ENCODE results near the gene RAB44. TPM values are rescaled to one million over a fixed set of nuclear protein-coding genes. Genes with fewer than 3 reads are reported as not detected.

Gene RAB44
- total RNA-seq, 1 experiment from 2014 or later: not detected

DNA sequence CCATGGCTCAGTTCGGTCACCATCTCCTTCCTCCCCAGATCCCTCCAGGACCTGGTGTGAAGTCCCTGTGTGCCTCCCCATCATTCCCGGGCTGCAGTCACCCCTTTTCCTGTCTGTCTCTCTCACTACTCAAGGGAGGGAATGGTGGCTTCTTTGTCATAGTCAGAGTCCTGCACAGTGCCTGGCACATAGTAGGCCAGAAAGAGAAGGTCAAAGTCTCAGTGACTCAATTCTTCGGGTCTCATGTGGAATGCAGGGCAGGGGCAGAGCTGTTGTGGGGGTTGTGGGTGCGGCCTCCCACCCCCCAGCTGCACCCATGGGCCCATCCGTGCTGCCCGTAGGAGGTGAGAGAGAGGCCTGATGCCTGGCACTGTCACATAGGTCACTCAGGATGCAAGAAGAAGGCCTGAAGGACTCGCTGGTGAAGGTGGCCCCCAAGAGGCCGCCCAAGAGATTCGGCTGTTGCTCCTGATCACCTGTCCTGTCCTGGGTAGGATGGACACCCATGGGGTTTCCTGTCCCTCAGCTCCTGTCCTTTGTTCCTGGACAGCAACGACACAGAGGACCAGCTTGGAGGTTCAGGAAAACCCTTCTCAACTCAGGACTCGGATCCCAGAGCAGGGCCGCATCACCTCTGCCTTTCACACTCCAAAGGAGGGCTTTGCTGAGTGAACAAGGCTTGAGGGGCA is 34.1 kb downstream of the RAB44 start:
- BruUV-seq (replicated peaks): no TSS peak
- intact Hi-C loops (cut with micrococcal nuclease; ENCODE audit: unreplicated experiment): no loop called here
- ChIA-PET CTCF (no interaction called here), POLR2A (no interaction called here)
- no peaks in the 10 kb centered on the region for H3K9me3 Mint-ChIP-seq (ENCODE audit: unreplicated experiment)
- H3K27ac Mint-ChIP-seq (ENCODE audit: unreplicated experiment): no peak overlapping the region
- DNase-seq: no peak
- no peaks in the 10 kb centered on the region for H3K4me1 ChIP-seq
- H3K27me3 Mint-ChIP-seq (ENCODE audit: insufficient read depth, unreplicated experiment): no peaks in the 10 kb centered on the region
- no peaks in the 10 kb centered on the region for H3K9me3 ChIP-seq
- H3K4me1 Mint-ChIP-seq (ENCODE audit: low read depth, unreplicated experiment): peaks cover 7% of the 10 kb centered on the region
- TF ChIP-seq, protein P1, sequence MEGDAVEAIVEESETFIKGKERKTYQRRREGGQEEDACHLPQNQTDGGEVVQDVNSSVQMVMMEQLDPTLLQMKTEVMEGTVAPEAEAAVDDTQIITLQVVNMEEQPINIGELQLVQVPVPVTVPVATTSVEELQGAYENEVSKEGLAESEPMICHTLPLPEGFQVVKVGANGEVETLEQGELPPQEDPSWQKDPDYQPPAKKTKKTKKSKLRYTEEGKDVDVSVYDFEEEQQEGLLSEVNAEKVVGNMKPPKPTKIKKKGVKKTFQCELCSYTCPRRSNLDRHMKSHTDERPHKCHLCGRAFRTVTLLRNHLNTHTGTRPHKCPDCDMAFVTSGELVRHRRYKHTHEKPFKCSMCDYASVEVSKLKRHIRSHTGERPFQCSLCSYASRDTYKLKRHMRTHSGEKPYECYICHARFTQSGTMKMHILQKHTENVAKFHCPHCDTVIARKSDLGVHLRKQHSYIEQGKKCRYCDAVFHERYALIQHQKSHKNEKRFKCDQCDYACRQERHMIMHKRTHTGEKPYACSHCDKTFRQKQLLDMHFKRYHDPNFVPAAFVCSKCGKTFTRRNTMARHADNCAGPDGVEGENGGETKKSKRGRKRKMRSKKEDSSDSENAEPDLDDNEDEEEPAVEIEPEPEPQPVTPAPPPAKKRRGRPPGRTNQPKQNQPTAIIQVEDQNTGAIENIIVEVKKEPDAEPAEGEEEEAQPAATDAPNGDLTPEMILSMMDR (IDR thresholded peaks at IDR 0.05; ENCODE audit: insufficient read depth in 1 of 2, low read depth in 1 of 2, low read length in 1 of 2, severe bottlenecking in 1 of 2, unreplicated experiment in 1 of 2): no peak
- no peaks in the 10 kb centered on the region for H3K36me3 Mint-ChIP-seq (ENCODE audit: insufficient read depth, unreplicated experiment)
- no peak overlapping the region for H3K4me3 ChIP-seq (ENCODE audit: low read depth, low read length)
- H3K4me3 Mint-ChIP-seq (ENCODE audit: unreplicated experiment): no peak overlapping the region
- H3K27me3 ChIP-seq (replicated peaks; ENCODE audit: control insufficient read depth, insufficient read depth, low read length): no peaks in the 10 kb centered on the region
- H3K36me3 ChIP-seq (ENCODE audit: control insufficient read depth, insufficient read depth, low read length): no peaks in the 10 kb centered on the region

DNA sequence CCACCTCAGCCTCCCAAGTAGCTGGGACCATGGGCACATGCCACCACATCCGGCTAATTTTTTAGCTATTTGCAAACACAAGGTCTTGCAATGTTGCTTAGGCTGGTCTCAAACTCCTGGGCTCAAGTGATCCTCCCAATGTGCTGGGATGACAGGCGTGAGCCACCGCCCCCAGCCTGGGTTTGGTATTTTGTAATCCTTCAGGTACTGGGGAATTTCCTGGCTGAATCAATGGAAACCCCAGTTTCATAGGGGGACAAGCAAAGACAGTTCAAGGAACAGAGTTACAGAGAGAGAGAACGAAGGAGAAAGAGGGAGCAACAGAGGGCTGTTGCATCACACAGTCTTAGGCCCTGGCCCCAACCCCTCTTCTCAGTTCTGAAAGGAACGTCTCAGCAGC is 35.7 kb downstream of the RAB44 start:
- Mint-ChIP-seq H3K27ac (ENCODE audit: unreplicated experiment) (no peak overlapping the region), H3K9me3 (ENCODE audit: unreplicated experiment) (no peaks in the 10 kb centered on the region), H3K4me3 (ENCODE audit: unreplicated experiment) (no peak overlapping the region), H3K4me1 (ENCODE audit: low read depth, unreplicated experiment) (peaks cover 7% of the 10 kb centered on the region), H3K27me3 (ENCODE audit: insufficient read depth, unreplicated experiment) (no peaks in the 10 kb centered on the region), H3K36me3 (ENCODE audit: insufficient read depth, unreplicated experiment) (no peaks in the 10 kb centered on the region)
- intact Hi-C loops (cut with micrococcal nuclease; ENCODE audit: unreplicated experiment): no loop called here
- Histone ChIP-seq H3K36me3 (ENCODE audit: control insufficient read depth, insufficient read depth, low read length) (no peaks in the 10 kb centered on the region), H3K4me3 (ENCODE audit: low read depth, low read length) (no peak overlapping the region), H3K9me3 (no peaks in the 10 kb centered on the region), H3K27me3 (replicated peaks; ENCODE audit: control insufficient read depth, insufficient read depth, low read length) (no peaks in the 10 kb centered on the region), H3K4me1 (no peaks in the 10 kb centered on the region)
- BruUV-seq (replicated peaks): no TSS peak
- TF ChIP-seq, protein P1 (IDR thresholded peaks at IDR 0.05; ENCODE audit: insufficient read depth in 1 of 2, low read depth in 1 of 2, low read length in 1 of 2, severe bottlenecking in 1 of 2, unreplicated experiment in 1 of 2): no peak
- DNase-seq: no peak
- ChIA-PET POLR2A (no interaction called here), CTCF (no interaction called here)

DNA sequence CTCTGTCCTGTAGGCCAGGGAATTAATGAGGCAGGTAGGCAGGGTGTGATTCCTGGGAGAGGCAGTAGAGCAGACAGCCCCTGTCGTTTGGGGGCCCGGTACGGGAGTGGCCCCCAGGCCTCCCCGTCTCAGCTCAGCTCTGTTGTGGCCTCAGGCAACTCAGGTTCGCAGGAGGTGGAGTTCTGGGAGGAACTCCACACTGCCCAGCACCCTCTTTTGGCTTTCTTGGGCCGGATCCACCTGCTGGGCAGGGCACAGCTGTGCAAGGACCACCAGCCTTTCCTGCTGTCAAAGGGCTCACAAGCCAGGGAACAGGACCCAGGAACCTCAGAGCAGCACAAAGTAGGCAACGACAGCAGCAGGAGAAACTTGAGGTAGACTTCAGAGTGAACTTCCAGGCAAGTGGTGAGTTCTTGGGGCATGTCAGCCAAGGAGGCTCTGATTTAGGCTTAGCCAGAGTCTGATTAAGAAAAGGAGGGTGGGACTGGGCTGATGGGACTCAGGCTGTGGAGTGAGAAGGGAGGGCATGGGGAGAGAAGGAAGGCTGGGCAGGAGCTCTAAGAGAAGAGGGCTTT is 36.9 kb downstream of the RAB44 start:
- H3K9me3 ChIP-seq: no peaks in the 10 kb centered on the region
- BruUV-seq (replicated peaks): no TSS peak
- no peaks in the 10 kb centered on the region for H3K9me3 Mint-ChIP-seq (ENCODE audit: unreplicated experiment)
- no peaks in the 10 kb centered on the region for H3K36me3 ChIP-seq (ENCODE audit: control insufficient read depth, insufficient read depth, low read length)
- CTCF ChIA-PET: no interaction called here
- no peaks in the 10 kb centered on the region for H3K27me3 ChIP-seq (replicated peaks; ENCODE audit: control insufficient read depth, insufficient read depth, low read length)
- TF ChIP-seq, protein P1 (IDR thresholded peaks at IDR 0.05; ENCODE audit: insufficient read depth in 1 of 2, low read depth in 1 of 2, low read length in 1 of 2, severe bottlenecking in 1 of 2, unreplicated experiment in 1 of 2): no peak
- no peaks in the 10 kb centered on the region for H3K36me3 Mint-ChIP-seq (ENCODE audit: insufficient read depth, unreplicated experiment)
- H3K4me3 ChIP-seq (ENCODE audit: low read depth, low read length): no peak overlapping the region
- H3K27ac Mint-ChIP-seq (ENCODE audit: unreplicated experiment): no peak overlapping the region
- DNase-seq: no peak
- intact Hi-C loops (cut with micrococcal nuclease; ENCODE audit: unreplicated experiment): no loop called here
- H3K4me1 Mint-ChIP-seq (ENCODE audit: low read depth, unreplicated experiment): peaks cover under 1% of the 10 kb centered on the region
- no peaks in the 10 kb centered on the region for H3K27me3 Mint-ChIP-seq (ENCODE audit: insufficient read depth, unreplicated experiment)
- no peak overlapping the region for H3K4me3 Mint-ChIP-seq (ENCODE audit: unreplicated experiment)
- no peaks in the 10 kb centered on the region for H3K4me1 ChIP-seq
- POLR2A ChIA-PET: no interaction called here
